ENCODE data around the gene XDH.

The XDH gene

GRCh38 chr2:31296641-31297287 lies 117.8 kb downstream of the XDH start:
- in situ Hi-C loops (cut with HindIII; ENCODE audit: low sequenced_read_pairs): no loop called here

- in situ Hi-C loops (cut with HindIII; ENCODE audit: low sequenced_read_pairs): no loop called here
Measured at GRCh38 chr2:31294196-31294595, 120.3 kb downstream of the XDH start.

GRCh38 chr2:31287654-31288053 lies 126.9 kb downstream of the XDH start:
- in situ Hi-C loops (cut with HindIII; ENCODE audit: low sequenced_read_pairs): no loop called here

GRCh38 chr2:31286961-31287550 lies 127.5 kb downstream of the XDH start:
- in situ Hi-C loops (cut with HindIII; ENCODE audit: low sequenced_read_pairs): no loop called here

- in situ Hi-C loops (cut with HindIII; ENCODE audit: low sequenced_read_pairs): no loop called here
Measured at GRCh38 chr2:31286230-31286629, 128.3 kb downstream of the XDH start.

Data from endothelial cell of hepatic sinusoid (primary cell).